ENCODE results near the gene DMRT1.
"Not testable (repeated sequence)": the region's sequence is repeated elsewhere in the genome, so short reads cannot be mapped to it uniquely, and the experiment has no call there.

DMRT1 gene

GRCh38 chr9:849431-849830 is 7.9 kb downstream of the DMRT1 start:
- H3K4me3 ChIP-seq (ENCODE audit: low read depth, low read length), result no peak overlapping the region
- no peak for DNase-seq (ENCODE audit: low read depth)

DNA sequence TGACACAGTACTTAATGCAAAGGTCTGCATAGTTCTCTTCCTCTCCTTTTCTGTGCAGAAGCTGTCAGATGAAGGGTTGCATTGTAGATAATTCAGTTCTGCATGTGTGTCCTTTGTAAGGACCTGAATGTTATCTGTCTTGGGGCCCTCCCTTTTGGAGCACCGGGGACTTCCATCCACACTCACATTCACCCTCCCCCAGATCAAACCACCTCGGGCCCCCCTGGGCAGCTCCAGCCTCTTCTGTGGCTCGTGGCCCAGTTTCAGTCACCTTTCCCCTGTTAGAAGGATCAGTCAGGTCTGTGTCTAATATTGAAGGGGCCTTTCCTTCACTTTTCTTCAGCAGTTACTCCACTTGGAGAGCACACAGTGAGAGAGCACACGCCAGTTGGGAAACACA is 11.0 kb downstream of the DMRT1 start:
- DNase-seq (ENCODE audit: low read depth), result no peak
- H3K4me3 ChIP-seq (ENCODE audit: low read depth, low read length), result no peak overlapping the region

GRCh38 chr9:859251-859650 is 17.8 kb downstream of the DMRT1 start:
- H3K4me3 ChIP-seq (ENCODE audit: low read depth, low read length), result no peak overlapping the region
- no peak for DNase-seq (ENCODE audit: low read depth)

DNA sequence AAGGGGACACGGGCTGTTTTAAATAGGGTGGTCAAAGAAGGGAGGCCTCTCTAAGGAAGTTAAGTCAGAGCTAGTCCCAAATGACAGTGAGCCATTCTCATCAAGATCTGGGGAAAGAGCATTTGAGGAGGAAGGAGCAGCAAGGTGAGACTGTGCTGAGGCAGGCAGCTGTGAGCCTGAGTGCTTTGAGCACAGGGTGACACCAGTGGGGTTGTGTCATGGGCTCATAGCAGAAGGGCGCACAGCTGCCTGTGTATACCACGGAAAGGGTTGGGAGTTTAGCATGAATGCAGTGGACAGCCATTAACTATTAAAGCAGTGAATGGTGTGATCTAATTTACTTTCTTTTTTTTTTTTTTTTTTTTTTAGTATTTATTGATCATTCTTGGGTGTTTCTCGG is 19.2 kb downstream of the DMRT1 start:
- DNase-seq (ENCODE audit: low read depth), result no peak
- H3K4me3 ChIP-seq (ENCODE audit: low read depth, low read length), result no peak overlapping the region

- not testable (repeated sequence) for DNase-seq (ENCODE audit: low read depth); H3K4me3 ChIP-seq (ENCODE audit: low read depth, low read length)
These were observed 20.0 kb downstream of the DMRT1 start for GRCh38 chr9:861525-861924.

GRCh38 chr9:875119-875962 is 33.8 kb downstream of the DMRT1 start:
- no peak overlapping the region for H3K4me3 ChIP-seq (ENCODE audit: low read depth, low read length)
- DNase-seq (ENCODE audit: low read depth), result no peak

- H3K4me3 ChIP-seq (ENCODE audit: low read depth, low read length), result no peak overlapping the region
- DNase-seq (ENCODE audit: low read depth), result no peak
These were observed 34.9 kb downstream of the DMRT1 start for GRCh38 chr9:876425-876824.

DNA sequence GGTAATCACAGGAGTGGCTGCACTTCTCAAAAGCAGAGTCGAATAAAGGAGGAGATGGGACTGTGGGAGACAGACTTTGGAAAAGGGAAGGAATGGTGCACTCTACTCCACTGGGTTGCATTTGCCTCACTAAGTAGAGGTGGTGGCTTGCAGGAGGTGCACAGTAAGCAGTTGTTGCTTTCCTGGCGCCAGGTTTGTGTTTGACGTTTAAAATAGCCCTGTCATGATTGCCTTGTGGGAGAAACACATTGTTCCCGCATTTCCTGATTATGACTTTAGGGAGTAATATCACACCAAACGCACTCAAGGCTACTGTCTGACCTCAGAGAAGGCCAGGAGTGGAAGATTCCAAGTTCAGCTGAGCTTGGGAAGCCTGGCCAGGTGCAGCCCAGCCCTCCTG is 36.7 kb downstream of the DMRT1 start:
- no peak overlapping the region for H3K4me3 ChIP-seq (ENCODE audit: low read depth, low read length)
- no peak for DNase-seq (ENCODE audit: low read depth)

DNA sequence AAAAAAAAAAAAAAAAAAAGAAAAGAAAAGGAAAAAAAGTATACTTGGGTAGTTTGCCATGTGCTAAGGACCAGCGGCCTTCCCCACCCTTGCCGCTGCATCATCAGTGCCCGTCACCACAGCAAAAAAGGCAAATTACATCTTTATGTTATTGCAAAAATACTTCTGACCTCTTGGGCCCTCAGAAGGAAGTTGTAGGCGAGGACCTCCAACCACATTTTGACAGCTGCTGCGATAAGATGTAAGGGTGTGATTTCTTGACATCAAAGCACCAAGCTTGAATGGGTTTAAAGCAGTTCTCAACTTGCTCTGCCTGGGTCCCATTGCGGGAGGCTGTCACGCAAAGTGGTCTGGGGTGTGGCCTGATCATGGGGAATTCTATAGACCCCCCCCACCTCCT is 39.2 kb downstream of the DMRT1 start:
- DNase-seq (ENCODE audit: low read depth), result no peak
- H3K4me3 ChIP-seq (ENCODE audit: low read depth, low read length), result no peak overlapping the region

DNA sequence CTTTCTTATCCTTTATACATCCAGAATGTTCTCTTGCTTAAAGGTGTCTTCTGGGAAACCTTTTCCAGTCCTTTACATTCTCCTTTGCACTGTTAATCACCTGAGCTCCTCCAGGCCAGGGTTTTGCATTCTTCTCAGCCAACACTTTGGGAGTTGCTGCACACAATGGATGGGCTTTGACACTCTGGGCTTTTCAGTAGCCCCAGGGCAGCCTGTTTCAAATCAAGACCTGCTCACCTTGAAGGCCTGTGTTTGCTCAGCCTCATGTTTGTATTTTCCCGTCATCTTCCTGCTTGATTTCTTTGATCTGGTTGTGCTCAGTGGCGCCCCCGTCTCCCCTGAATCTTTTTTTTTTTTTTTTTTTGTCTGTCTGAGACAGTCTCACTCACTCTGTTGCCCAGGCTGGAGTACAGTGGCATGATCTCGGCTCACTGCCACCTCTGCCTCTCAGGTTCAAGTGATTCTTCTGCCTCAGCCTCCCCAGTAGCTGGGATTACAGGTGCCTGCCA is 41.0 kb downstream of the DMRT1 start:
- DNase-seq (ENCODE audit: low read depth), result no peak
- H3K4me3 ChIP-seq (ENCODE audit: low read depth, low read length), result no peak overlapping the region

GRCh38 chr9:883011-883410 is 41.5 kb downstream of the DMRT1 start:
- H3K4me3 ChIP-seq (ENCODE audit: low read depth, low read length), result no peak overlapping the region
- no peak for DNase-seq (ENCODE audit: low read depth)

GRCh38 chr9:886886-887285 is 45.4 kb downstream of the DMRT1 start:
- no peak overlapping the region for H3K4me3 ChIP-seq (ENCODE audit: low read depth, low read length)
- DNase-seq (ENCODE audit: low read depth), result no peak

- H3K4me3 ChIP-seq (ENCODE audit: low read depth, low read length), result no peak overlapping the region
- DNase-seq (ENCODE audit: low read depth), result no peak
These were observed 50.6 kb downstream of the DMRT1 start for GRCh38 chr9:892123-892522.

GRCh38 chr9:893115-893514 is 51.6 kb downstream of the DMRT1 start:
- no peak for DNase-seq (ENCODE audit: low read depth)
- no peak overlapping the region for H3K4me3 ChIP-seq (ENCODE audit: low read depth, low read length)

DNA sequence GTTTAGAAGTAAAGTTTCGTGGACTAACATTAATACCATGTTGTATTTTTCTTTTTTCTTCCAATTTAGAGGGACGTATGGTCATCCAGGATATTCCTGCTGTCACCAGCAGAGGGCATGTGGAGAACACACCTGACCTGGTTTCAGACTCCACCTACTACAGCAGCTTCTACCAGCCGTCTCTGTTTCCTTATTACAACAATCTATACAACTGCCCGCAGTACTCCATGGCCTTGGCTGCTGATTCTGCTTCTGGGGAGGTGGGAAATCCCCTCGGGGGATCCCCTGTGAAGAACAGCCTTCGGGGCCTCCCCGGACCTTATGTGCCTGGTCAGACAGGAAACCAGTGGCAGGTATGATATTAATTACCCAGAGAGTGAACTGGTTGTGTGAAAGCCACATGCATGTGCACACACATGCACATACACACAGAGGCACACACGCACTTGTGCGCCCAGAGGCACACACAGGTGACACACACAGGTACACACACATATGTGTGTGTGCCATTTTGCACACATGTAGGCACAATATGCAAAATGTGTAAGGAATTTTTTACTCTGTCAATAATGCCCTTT is 52.4 kb downstream of the DMRT1 start:
- H3K4me3 ChIP-seq (ENCODE audit: low read depth, low read length), result no peak overlapping the region

GRCh38 chr9:899440-900184 is 58.1 kb downstream of the DMRT1 start:
- no peak overlapping the region for H3K4me3 ChIP-seq (ENCODE audit: low read depth, low read length)
- DNase-seq (ENCODE audit: low read depth), result no peak

More for the DNA sequence above, 52.4 kb downstream of the DMRT1 start:
- DNase-seq (ENCODE audit: low read depth), result peak; percentile 23

DNA sequence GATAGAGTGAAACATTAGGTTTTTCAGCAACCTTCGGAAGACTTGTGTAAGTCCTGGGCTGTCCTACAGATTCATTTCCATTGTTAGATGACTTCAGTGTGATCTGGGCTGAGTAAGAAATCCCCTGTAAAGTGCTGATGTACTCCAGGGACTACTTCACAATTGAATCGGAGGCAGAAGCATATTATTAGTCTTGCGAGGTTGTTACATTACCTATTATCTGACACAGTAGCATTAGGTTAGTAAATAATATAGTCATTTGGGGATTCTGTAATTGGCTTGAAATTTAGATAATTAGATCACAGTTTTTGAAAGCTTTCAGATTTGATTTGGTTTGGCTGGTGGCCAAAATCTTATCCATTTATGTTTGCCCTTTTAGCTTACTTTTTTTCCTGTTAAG is 62.4 kb downstream of the DMRT1 start:
- no peak overlapping the region for H3K4me3 ChIP-seq (ENCODE audit: low read depth, low read length)
- no peak for DNase-seq (ENCODE audit: low read depth)

GRCh38 chr9:905906-906305 is 64.4 kb downstream of the DMRT1 start:
- DNase-seq (ENCODE audit: low read depth), result no peak
- no peak overlapping the region for H3K4me3 ChIP-seq (ENCODE audit: low read depth, low read length)

GRCh38 chr9:908536-909205 is 67.2 kb downstream of the DMRT1 start:
- no peak for DNase-seq (ENCODE audit: low read depth)
- no peak overlapping the region for H3K4me3 ChIP-seq (ENCODE audit: low read depth, low read length)

- no peak overlapping the region for H3K4me3 ChIP-seq (ENCODE audit: low read depth, low read length)
- no peak for DNase-seq (ENCODE audit: low read depth)
These were observed 69.5 kb downstream of the DMRT1 start for GRCh38 chr9:911005-911404.
